ENCODE data around the gene SLC1A4. TPM values are rescaled to one million over a fixed set of nuclear protein-coding genes. Genes with fewer than 3 reads are reported as not detected.

Gene SLC1A4
- polyA plus RNA-seq (ENCODE audit: insufficient read length in 10 of 10) = 10 to 100 TPM; 11.6 to 21.9 (median 12.7) TPM
- long read RNA-seq, donor 1, full-length matches to known transcripts = 5 of 5 reads
- long read RNA-seq, donor 1, partial matches to known transcripts = 0 of 5 reads
- long read RNA-seq, donor 1, other reads (novel, unspliced or antisense) = 0 of 5 reads
- long read RNA-seq, donor 2, full-length matches to known transcripts = 2 of 70 reads
- long read RNA-seq, donor 2, partial matches to known transcripts = 68 of 70 reads
- long read RNA-seq, donor 2, other reads (novel, unspliced or antisense) = 0 of 70 reads
- long read RNA-seq, donor 3 = 0 reads
- long read RNA-seq, donor 4 = 0 reads
- long read RNA-seq, donor 5, full-length matches to known transcripts = 1 of 13 reads
- long read RNA-seq, donor 5, partial matches to known transcripts = 12 of 13 reads
- long read RNA-seq, donor 5, other reads (novel, unspliced or antisense) = 0 of 13 reads
- long read RNA-seq, donor 6, full-length matches to known transcripts = 3 of 3 reads
- long read RNA-seq, donor 6, partial matches to known transcripts = 0 of 3 reads
- long read RNA-seq, donor 6, other reads (novel, unspliced or antisense) = 0 of 3 reads
- long read RNA-seq, donor 7, full-length matches to known transcripts = 1 of 1 reads
- long read RNA-seq, donor 7, partial matches to known transcripts = 0 of 1 reads
- long read RNA-seq, donor 7, other reads (novel, unspliced or antisense) = 0 of 1 reads
- long read RNA-seq, donor 8, full-length matches to known transcripts = 2 of 2 reads
- long read RNA-seq, donor 8, partial matches to known transcripts = 0 of 2 reads
- long read RNA-seq, donor 8, other reads (novel, unspliced or antisense) = 0 of 2 reads
- long read RNA-seq, donor 9 = 0 reads

DNA sequence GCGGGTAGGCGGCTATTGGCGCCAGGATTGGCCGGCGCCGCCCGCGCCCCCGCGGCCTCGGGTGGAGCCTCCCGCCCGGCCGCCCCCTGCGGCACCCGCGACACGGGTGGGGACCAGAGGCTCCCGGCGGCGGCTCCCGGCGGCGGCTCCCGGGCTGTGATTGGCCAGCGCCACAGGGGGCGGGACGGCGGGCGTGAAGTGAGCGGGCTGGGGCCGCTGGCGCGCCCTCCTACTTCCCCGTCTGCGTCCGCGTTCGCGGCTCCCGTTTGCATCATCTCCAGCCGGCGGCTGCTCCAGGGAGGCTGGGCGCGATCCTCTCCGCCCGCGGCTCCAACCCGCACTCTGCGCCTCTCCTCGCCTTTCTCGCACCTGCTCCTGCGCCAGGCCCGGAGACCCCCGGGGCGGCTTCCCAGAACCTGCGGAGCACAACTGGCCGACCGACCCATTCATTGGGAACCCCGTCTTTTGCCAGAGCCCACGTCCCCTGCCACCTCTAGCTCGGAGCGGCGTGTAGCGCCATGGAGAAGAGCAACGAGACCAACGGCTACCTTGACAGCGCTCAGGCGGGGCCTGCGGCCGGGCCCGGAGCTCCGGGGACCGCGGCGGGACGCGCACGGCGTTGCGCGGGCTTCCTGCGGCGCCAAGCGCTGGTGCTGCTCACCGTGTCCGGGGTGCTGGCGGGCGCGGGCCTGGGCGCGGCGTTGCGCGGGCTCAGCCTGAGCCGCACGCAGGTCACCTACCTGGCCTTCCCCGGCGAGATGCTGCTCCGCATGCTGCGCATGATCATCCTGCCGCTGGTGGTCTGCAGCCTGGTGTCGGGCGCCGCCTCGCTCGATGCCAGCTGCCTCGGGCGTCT, at the start of gene SLC1A4:
Gene SLC1A4 (plus strand): TSS at position 274 of the 856 bp plus-strand sequence. CDS start 245 bp downstream, at position 519.
- peak; percentile 91 to 94 (median 92) for DNase-seq

GRCh38 chr2:64941143-64941542, 48.1 kb upstream of the SLC1A4 start:
- DNase-seq = no peak

GRCh38 chr2:64941801-64942200, 47.4 kb upstream of the SLC1A4 start:
- DNase-seq = no peak

- no peak for DNase-seq
Measured at GRCh38 chr2:64942693-64943092, 46.5 kb upstream of the SLC1A4 start.

GRCh38 chr2:64943387-64944150, 45.6 kb upstream of the SLC1A4 start:
- peak in 2 of 3 donors; percentile 16 to 32 for DNase-seq

GRCh38 chr2:64944484-64944883, 44.7 kb upstream of the SLC1A4 start:
- DNase-seq = no peak

DNA sequence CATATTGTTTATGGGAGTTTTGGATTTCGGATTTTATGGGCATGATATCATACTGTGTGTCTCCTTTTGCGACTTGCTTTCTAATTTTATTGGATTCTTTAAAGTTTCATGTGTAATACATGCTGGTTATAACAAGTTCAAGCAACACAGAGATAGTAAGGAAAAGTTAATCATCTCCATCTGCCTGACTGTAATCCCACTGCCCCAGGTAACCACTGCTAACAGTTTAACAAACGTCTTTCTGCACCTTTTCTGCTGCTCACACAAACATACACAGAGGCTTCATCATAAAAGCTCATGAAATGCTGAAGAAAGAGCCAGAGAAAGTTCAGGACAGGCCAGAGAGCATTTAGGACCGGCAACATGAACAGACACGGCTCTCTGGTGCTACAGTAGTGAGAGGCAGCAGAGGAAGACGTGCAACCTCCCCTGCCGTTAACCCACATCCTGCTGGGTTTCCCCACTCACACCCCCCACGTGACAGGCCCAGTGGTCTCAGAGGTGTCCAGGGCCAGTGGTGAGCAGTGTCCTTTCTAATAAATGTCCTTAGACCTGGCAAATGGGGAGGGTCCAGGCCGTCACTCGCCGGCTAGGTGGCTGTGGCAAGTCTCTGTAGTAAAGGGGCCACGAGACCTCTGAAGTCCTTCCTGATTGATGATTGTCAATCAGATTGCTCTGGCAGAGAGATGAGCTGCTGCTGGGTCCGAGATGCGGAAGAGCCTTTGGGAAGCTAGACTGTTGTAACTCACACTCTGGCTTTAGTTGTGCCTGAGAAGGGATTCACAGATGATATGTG, 43.0 kb upstream of the SLC1A4 start:
- peak in 1 of 3 donors; percentile 36 for DNase-seq

GRCh38 chr2:64946769-64947247, 42.4 kb upstream of the SLC1A4 start:
- DNase-seq = no peak

DNA sequence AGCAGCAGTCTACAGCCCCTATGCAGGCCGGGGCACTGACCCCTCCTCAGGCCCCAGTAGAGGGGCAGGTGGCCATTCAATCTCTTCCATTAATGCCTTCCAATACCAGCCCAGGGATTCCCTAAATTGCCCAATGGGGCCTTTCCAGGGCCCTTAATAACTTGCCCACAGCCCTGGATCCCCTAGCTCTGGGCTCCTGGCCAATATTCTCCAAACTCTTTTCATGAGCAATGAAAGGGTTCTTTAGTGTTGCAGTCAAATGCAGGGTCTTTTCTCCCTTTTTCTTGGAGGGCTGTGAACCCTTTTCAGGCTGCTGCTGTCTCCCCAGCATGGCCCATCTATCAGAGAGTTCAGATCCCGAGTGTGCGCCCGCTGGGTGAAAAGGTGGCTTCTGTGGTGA, 41.3 kb upstream of the SLC1A4 start:
- no peak for DNase-seq

DNA sequence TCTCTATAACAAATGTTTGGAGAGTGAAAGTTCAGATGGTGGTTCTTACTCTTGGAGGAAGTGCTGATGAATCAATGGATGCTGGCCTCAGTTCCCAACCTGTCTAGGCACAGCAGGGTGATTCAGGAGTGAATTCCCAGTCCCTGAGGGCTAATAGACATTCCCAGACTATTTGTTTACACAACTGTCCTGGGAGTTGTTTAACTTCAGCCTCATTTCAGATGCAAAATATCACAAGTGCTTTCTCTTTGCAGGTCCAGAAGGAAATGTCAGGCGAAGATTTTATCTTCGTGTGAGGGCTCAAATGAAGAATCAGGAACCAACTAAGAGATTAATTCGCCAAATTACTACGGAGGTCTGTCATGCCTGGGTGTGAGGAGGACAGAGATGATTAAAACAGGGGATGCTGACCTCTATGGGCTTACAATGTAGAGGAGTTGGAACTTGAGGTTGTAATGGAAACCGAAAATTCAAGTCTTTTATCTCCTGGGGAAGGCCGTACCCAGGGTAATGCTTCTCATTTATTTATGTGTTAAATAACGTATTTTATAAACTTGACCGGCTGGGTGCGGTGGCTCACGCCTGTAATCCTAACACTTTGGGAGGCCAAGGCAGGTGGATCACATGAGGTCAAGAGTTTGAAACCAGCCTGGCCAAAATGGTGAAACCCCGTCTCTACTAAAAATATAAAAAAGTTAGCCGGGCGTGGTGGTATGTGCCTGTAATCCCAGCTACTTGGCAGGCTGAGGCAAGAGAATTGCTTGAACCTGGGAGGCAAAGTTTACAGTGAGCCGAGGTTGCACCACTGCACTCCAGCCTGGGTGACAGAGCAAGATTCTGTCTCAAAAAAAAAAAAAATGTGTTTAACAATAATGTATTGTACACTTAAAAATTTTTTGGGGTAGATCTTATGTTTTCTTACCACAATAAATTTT, 38.7 kb upstream of the SLC1A4 start:
- DNase-seq = no peak

DNA sequence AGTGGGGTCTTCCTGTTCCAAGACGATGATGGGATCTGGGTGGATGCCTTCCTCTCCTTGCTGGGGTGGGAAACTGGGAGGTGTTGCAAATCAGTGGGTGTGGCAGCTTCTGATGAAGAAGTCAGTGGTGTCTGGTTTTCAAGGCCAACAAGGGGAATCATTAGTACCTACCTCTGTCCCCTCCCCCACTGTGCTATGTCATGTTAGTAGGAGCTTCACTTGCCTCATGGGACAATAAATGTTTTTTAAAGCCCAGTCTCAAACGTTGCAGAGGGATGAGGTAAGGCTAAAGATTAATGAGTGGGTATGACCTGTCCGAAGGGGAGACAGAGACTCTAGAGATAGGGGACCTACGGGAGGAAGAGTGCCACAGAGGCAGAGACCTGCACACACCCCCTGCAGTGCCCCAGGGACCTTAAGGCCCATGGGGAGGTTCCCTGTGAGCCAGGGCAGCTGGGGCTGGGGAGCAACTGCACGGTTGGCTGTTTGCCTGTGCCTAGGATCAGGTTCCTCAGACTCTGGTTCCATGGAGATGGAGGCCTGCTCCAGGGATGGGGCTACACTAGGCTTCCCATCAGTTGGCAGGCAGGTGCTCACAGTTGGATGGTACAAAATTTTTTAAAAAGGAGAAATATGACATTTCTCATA, 37.8 kb upstream of the SLC1A4 start:
- peak; percentile 31 to 54 (median 38) for DNase-seq

GRCh38 chr2:64952096-64952495, 37.1 kb upstream of the SLC1A4 start:
- DNase-seq = no peak

GRCh38 chr2:64952511-64953482, 36.4 kb upstream of the SLC1A4 start:
- no peak for DNase-seq

DNA sequence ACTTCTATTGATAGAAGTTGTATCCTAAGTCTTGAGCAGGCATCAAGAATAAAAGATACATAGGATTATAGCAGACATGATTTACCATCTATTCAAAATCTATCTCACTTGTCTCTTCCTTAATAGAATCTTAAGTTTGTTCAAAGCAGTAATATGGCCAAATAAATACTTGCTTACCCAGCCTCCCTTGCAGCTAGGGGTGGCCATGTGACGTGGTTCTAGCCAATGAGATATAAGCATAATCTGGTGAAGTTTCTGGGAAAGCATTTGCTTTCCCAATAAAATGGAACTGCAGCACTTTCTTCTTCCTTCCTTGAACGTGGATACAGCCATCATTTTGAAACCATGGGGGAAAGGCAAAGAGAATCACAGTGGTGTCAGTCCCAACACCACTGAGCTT, 33.7 kb upstream of the SLC1A4 start:
- no peak for DNase-seq

- DNase-seq = no peak
Measured at GRCh38 chr2:64957109-64957903, 31.9 kb upstream of the SLC1A4 start.

DNA sequence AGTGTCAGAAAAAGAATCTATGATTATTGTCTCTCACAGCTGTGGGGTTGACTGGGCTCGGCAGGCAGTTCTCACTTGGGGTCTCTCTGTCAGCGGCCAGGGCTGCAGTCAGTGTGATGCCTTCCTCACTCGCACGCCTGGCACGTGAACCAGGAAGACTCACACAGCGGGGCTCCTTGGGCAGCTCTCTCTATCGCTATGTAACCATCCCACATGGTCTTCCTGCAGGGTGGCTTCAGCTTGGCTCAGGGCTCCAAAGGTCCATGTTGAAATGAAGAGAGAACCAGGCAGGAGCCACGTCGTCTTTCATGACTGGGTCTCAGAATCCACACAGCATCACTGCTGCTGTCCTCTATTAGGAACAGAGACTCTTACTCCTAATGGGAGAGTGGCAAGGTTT, 30.6 kb upstream of the SLC1A4 start:
- no peak for DNase-seq
